H9 (cell line): ENCODE data around the gene EQTN. TPM values are rescaled to one million over a fixed set of nuclear protein-coding genes. Genes with fewer than 3 reads are reported as not detected.

Source experiments
- DNase-seq: peaks from one replicate; pipeline ENCODE4 v3.0.0-alpha.2; 2017
- H2AFZ ChIP-seq: one replicate; pipeline ENCODE4 v1.6.1; 2013; ENCODE audit warnings: mild to moderate bottlenecking, low read length, control low read depth, moderate library complexity
- H2AK5ac ChIP-seq: 2 replicates; pipeline ENCODE4 v1.6.1; 2013; ENCODE audit warnings: low read length, control low read depth, mixed read lengths; ENCODE audit not compliant: insufficient read length
- H2BK120ac ChIP-seq: one replicate; pipeline ENCODE4 v1.6.1; 2013; ENCODE audit warnings: low read depth, mild to moderate bottlenecking, low read length, control low read depth, inconsistent platforms; ENCODE audit not compliant: poor library complexity, severe bottlenecking
- H2BK12ac ChIP-seq: 2 replicates; pipeline ENCODE4 v1.6.1; 2013; ENCODE audit warnings: low read length, control low read depth, mixed read lengths, low read depth; ENCODE audit not compliant: insufficient read length
- H2BK15ac ChIP-seq: 2 replicates; pipeline ENCODE4 v1.6.1; 2013; ENCODE audit warnings: low read depth, low read length, control low read depth
- H2BK20ac ChIP-seq: one replicate; pipeline ENCODE4 v1.6.1; 2013; ENCODE audit warnings: low read depth, mild to moderate bottlenecking, low read length, control low read depth, inconsistent platforms; ENCODE audit not compliant: poor library complexity, severe bottlenecking
- H2BK5ac ChIP-seq: 2 replicates; pipeline ENCODE4 v1.6.1; 2013; ENCODE audit warnings: low read length, control low read depth, mixed read lengths; ENCODE audit not compliant: insufficient read length
- H3K14ac ChIP-seq: 2 replicates; pipeline ENCODE4 v1.6.1; 2013; ENCODE audit warnings: low read length, control low read depth; ENCODE audit not compliant: insufficient read depth
- H3K18ac ChIP-seq: 2 replicates; pipeline ENCODE4 v1.6.1; 2013; ENCODE audit warnings: low read depth, mild to moderate bottlenecking, mixed read lengths, low read length, control low read depth; ENCODE audit not compliant: insufficient read length
- H3K23ac ChIP-seq: 2 replicates; pipeline ENCODE4 v1.6.1; 2013; ENCODE audit warnings: low read length, control low read depth, mixed read lengths, low read depth; ENCODE audit not compliant: insufficient read length
- H3K23me2 ChIP-seq: 2 replicates; pipeline ENCODE4 v1.6.1; 2013; ENCODE audit warnings: low read depth, mild to moderate bottlenecking, mixed read lengths, low read length, control low read depth; ENCODE audit not compliant: insufficient read length, poor library complexity, severe bottlenecking
- H3K27ac ChIP-seq: 2 replicates; pipeline ENCODE4 v1.5.1; 2013; ENCODE audit warnings: low read length, control low read depth, mixed read lengths, low read depth; ENCODE audit not compliant: insufficient read length
- H3K27me3 ChIP-seq: 2 replicates; pipeline ENCODE4 v1.6.1; 2013; ENCODE audit warnings: low read length, control low read depth, inconsistent platforms; ENCODE audit not compliant: insufficient read depth
- H3K4ac ChIP-seq: 2 replicates; pipeline ENCODE4 v1.6.1; 2013; ENCODE audit warnings: low read depth, mild to moderate bottlenecking, control low read depth, inconsistent platforms, low read length, moderate library complexity
- H3K4me1 ChIP-seq: 2 replicates; pipeline ENCODE4 v1.6.1; 2013; ENCODE audit warnings: low read length, control low read depth, inconsistent platforms; ENCODE audit not compliant: insufficient read depth
- H3K4me2 ChIP-seq: 2 replicates; pipeline ENCODE4 v1.6.1; 2013; ENCODE audit warnings: low read length, control low read depth, mixed read lengths; ENCODE audit not compliant: insufficient read length, insufficient read depth
- H3K56ac ChIP-seq: 2 replicates; pipeline ENCODE4 v1.6.1; 2013; ENCODE audit warnings: low read depth, mild to moderate bottlenecking, mixed read lengths, low read length, control low read depth; ENCODE audit not compliant: insufficient read length
- H3K79me1 ChIP-seq: 2 replicates; pipeline ENCODE4 v1.6.1; 2013; ENCODE audit warnings: low read depth, mild to moderate bottlenecking, moderate library complexity, low read length, control low read depth, inconsistent platforms; ENCODE audit not compliant: insufficient read depth, poor library complexity, severe bottlenecking
- H3K79me2 ChIP-seq: 2 replicates; pipeline ENCODE4 v1.6.1; 2013; ENCODE audit warnings: low read length, control low read depth, inconsistent platforms; ENCODE audit not compliant: insufficient read depth
- H3K9ac ChIP-seq: 2 replicates; pipeline ENCODE4 v1.6.1; 2013; ENCODE audit warnings: low read length, control low read depth, mixed read lengths; ENCODE audit not compliant: insufficient read length; ENCODE audit errors: extremely low read depth
- H3K9me3 ChIP-seq: one replicate; pipeline ENCODE4 v1.6.1; 2013; ENCODE audit warnings: low read depth, low read length, inconsistent platforms; ENCODE audit not compliant: control insufficient read depth
- H3T11ph ChIP-seq: one replicate; pipeline ENCODE4 v1.6.1; 2013; ENCODE audit warnings: mild to moderate bottlenecking, low read length, control low read depth, inconsistent platforms
- H4K20me1 ChIP-seq: one replicate; pipeline ENCODE4 v1.6.1; 2013; ENCODE audit not compliant: control insufficient read depth, insufficient read length, insufficient read depth
- H4K5ac ChIP-seq: 2 replicates; pipeline ENCODE4 v1.6.1; 2013; ENCODE audit warnings: low read depth, mild to moderate bottlenecking, mixed read lengths, low read length, control low read depth; ENCODE audit not compliant: insufficient read length
- H4K8ac ChIP-seq: replicated peaks from 2 replicates; pipeline ENCODE4 v1.6.1; 2013; ENCODE audit warnings: low read length, control low read depth, mixed read lengths, low read depth; ENCODE audit not compliant: insufficient read length
- H4K91ac ChIP-seq: 2 replicates; pipeline ENCODE4 v1.6.1; 2013; ENCODE audit warnings: low read depth, mild to moderate bottlenecking, moderate library complexity, mixed read lengths, low read length, control low read depth; ENCODE audit not compliant: insufficient read length
- H3K27ac Mint-ChIP-seq, 3 experiments: 2 replicates in 2 of 3; 3 replicates in 1 of 3; pipeline ENCODE4 v1.8.0; 2020 to 2021; ENCODE audit warnings: mixed read lengths in 3 of 3, mild to moderate bottlenecking in 1 of 3, moderate library complexity in 1 of 3
- H3K27me3 Mint-ChIP-seq: 2 replicates; pipeline ENCODE4 v1.8.0; 2021; ENCODE audit warnings: low read depth, mild to moderate bottlenecking, moderate library complexity, mixed read lengths
- H3K36me3 Mint-ChIP-seq, 3 experiments: 2 replicates in 2 of 3; 3 replicates in 1 of 3; pipeline ENCODE4 v1.8.0; 2020 to 2021; ENCODE audit warnings: low read depth in 3 of 3, mixed read lengths in 3 of 3; ENCODE audit not compliant: insufficient read depth in 1 of 3
- H3K4me1 Mint-ChIP-seq, 2 experiments: 2 replicates each; pipeline ENCODE4 v1.8.0; 2020; ENCODE audit warnings: mixed read lengths in 2 of 2
- H3K4me3 Mint-ChIP-seq, 2 experiments: 2 replicates in 1 of 2; 3 replicates in 1 of 2; pipeline ENCODE4 v1.8.0; 2020 to 2021; ENCODE audit warnings: mild to moderate bottlenecking in 2 of 2, mixed read lengths in 2 of 2, moderate library complexity in 1 of 2
- H3K9me3 Mint-ChIP-seq, 2 experiments: 2 replicates in 1 of 2; 3 replicates in 1 of 2; pipeline ENCODE4 v1.8.0; 2020; ENCODE audit warnings: mild to moderate bottlenecking in 2 of 2, mixed read lengths in 2 of 2, moderate library complexity in 1 of 2
- WGBS: extraction: QIAGEN DNeasy Blood & Tissue Kit; methylation state at CpG from one replicate; pipeline ENCODE4 v1.1.7; 2013; ENCODE audit warnings: missing lambda C conversion rate, low lambda C conversion rate, mixed read lengths; ENCODE audit not compliant: insufficient read length; ENCODE audit errors: extremely low coverage; 5-methylcytosine and 5-hydroxymethylcytosine counted together
- total RNA-seq: library from RNA; stranded (reverse); gene quantifications from 2 replicates; pipeline ENCODE4 v1.2.1, GENCODE V29; 2021
- TF ChIP-seq, protein P1 (sequence below): fragments of 200-600 bp; sonication (generic); conservative IDR thresholded peaks from 3 replicates; pipeline ENCODE4 v1.8.0; 2021; ENCODE audit warnings: antibody characterized with exemption, mild to moderate bottlenecking

EQTN gene
- total RNA-seq, 1 experiment from 2014 or later = not detected

DNA sequence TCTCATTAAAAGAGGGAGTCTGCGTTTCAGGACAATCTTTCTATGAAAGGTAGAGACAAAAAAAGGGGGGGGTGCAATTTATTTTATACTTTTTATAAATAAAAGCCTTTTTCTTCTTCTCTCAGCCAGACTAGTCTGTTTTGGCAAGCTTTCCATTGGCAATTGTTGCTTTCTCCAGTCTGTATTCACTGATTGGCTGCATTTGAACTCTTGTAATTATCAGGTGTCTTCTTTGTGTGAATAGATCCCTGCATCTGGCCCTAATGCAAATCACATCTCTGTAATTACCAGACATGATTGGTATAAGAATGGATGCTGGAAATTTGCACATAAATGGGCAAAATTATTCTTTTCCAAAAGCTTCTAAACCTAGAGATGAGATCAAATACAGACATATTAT, 7.6 kb upstream of the EQTN start:
- Histone ChIP-seq H3K4me2 (no peak overlapping the region), H3T11ph (no peak overlapping the region), H3K14ac (no peak overlapping the region), H2BK120ac (no peak overlapping the region), H2BK5ac (no peak overlapping the region), H2AK5ac (no peak overlapping the region), H2AFZ (no peak overlapping the region), H2BK15ac (no peak overlapping the region), H2BK20ac (no peak overlapping the region), H3K23ac (no peak overlapping the region), H4K5ac (no peak overlapping the region), H3K9ac (no peak overlapping the region), H4K91ac (no peak overlapping the region), H3K23me2 (no peaks in the 10 kb centered on the region), H3K56ac (no peak overlapping the region), H4K8ac (no peak overlapping the region), H3K79me2 (no peaks in the 10 kb centered on the region; the same call in 1 of the 2 replicates), H3K4me1 (peaks cover 11% of the 10 kb centered on the region), H3K4ac (no peak overlapping the region), H3K18ac (no peak overlapping the region), H3K27ac (no peak overlapping the region), H4K20me1 (no peaks in the 10 kb centered on the region), H3K9me3 (no peaks in the 10 kb centered on the region), H3K79me1 (no peaks in the 10 kb centered on the region), H2BK12ac (no peak overlapping the region), H3K27me3 (no peaks in the 10 kb centered on the region; the same call in 1 of the 2 replicates)
- Mint-ChIP-seq H3K4me3 (no peak overlapping the region), H3K9me3 (peaks cover 16 to 25% of the 10 kb centered on the region in 2 experiments), H3K4me1 (peaks cover 19 to 27% of the 10 kb centered on the region in 2 experiments), H3K36me3 (peaks cover 0 to 27% (median 5%) of the 10 kb centered on the region in 3 experiments; a peak in 5 of 7 replicates), H3K27ac (no peak overlapping the region), H3K27me3 (peaks cover 43% of the 10 kb centered on the region)
- TF ChIP-seq, protein P1, sequence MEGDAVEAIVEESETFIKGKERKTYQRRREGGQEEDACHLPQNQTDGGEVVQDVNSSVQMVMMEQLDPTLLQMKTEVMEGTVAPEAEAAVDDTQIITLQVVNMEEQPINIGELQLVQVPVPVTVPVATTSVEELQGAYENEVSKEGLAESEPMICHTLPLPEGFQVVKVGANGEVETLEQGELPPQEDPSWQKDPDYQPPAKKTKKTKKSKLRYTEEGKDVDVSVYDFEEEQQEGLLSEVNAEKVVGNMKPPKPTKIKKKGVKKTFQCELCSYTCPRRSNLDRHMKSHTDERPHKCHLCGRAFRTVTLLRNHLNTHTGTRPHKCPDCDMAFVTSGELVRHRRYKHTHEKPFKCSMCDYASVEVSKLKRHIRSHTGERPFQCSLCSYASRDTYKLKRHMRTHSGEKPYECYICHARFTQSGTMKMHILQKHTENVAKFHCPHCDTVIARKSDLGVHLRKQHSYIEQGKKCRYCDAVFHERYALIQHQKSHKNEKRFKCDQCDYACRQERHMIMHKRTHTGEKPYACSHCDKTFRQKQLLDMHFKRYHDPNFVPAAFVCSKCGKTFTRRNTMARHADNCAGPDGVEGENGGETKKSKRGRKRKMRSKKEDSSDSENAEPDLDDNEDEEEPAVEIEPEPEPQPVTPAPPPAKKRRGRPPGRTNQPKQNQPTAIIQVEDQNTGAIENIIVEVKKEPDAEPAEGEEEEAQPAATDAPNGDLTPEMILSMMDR = no peak
- WGBS = no CpG with 5 or more reads among the region's 1 CpG
- DNase-seq = no peak
